ENCODE data around the gene EZH1. TPM values are rescaled to one million over a fixed set of nuclear protein-coding genes. Genes with fewer than 3 reads are reported as not detected.

Gene EZH1
- total and polyA plus RNA-seq, 10 of the 15 experiments (the other 5 are each of a cell fraction or from before 2014, with no cell fraction given) = 6.1 to 43.3 (median 16.8) TPM

DNA sequence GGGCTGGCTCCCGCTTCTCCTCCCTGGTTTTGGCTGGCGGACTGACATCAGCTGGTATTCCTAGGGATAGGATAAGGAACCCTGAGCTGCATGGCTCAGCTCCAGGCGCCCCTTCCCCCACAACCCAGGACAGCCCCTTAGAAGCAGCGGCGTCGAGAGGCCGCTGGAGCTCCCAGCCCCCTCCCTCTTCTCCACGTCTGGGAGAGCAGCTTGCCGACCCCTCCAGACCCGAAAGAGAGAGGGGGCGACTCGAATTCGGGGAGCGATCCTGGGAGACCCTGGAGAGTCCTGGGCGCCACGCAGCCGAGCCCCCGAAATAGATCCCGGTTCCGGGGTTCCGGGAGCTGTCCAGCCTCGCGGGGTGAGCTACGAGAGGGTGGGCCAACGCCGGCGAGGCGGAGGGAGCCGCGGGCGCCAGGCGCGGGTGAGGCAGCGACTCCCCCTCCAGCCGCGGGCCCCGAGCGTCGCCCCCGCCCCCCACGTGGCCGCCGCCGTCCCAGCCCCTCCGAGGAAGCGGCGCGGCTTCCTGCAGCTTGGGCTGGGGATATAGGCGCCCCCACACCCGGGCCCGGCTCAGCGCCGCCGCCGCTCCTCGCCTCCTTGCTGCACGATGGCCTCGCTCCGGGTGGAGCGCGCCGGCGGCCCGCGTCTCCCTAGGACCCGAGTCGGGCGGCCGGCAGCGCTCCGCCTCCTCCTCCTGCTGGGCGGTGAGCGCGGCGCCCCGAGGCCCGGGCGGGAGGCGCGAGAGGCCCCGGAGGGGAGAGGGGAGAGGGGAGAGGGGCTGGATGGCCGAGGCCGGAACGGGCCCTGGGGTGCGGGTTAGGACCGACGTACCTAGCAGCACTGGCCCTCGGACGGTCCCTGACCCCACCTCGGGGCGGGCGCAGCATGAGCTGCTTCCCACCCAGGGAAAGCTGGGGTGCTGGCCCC, 16.1 kb upstream of the EZH1 start, which contains the start of gene RAMP2:
Gene RAMP2, plus strand, starts transcription at position 576 of the 930 bp plus-strand sequence. Its CDS starts 35 bp downstream, at position 611.
- SMC1A ChIA-PET (ENCODE audit: uncharacterized antibody, unreplicated experiment) = interaction anchor here (0.6 to 5.9 kb wide), 13 partner anchors 11 to 182 kb away, joined by 3 to 71 read pairs (median 5); partner anchors contain the start of genes PSMC3IP, RETREG3, TUBG1 and VPS25
- TF ChIP-seq JUNB (IDR thresholded peaks at IDR 0.05) (no peak), ZNF274 (IDR thresholded peaks at IDR 0.05; ENCODE audit: insufficient read depth, insufficient read length) (no peak), CBX3 (IDR thresholded peaks at IDR 0.05; ENCODE audit: borderline replicate concordance, low read depth) (no peak)
- TF ChIP-seq, protein P1, sequence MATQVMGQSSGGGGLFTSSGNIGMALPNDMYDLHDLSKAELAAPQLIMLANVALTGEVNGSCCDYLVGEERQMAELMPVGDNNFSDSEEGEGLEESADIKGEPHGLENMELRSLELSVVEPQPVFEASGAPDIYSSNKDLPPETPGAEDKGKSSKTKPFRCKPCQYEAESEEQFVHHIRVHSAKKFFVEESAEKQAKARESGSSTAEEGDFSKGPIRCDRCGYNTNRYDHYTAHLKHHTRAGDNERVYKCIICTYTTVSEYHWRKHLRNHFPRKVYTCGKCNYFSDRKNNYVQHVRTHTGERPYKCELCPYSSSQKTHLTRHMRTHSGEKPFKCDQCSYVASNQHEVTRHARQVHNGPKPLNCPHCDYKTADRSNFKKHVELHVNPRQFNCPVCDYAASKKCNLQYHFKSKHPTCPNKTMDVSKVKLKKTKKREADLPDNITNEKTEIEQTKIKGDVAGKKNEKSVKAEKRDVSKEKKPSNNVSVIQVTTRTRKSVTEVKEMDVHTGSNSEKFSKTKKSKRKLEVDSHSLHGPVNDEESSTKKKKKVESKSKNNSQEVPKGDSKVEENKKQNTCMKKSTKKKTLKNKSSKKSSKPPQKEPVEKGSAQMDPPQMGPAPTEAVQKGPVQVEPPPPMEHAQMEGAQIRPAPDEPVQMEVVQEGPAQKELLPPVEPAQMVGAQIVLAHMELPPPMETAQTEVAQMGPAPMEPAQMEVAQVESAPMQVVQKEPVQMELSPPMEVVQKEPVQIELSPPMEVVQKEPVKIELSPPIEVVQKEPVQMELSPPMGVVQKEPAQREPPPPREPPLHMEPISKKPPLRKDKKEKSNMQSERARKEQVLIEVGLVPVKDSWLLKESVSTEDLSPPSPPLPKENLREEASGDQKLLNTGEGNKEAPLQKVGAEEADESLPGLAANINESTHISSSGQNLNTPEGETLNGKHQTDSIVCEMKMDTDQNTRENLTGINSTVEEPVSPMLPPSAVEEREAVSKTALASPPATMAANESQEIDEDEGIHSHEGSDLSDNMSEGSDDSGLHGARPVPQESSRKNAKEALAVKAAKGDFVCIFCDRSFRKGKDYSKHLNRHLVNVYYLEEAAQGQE (IDR thresholded peaks at IDR 0.05; ENCODE audit: low read depth, low read length) = peak; percentile 66; the same call in 1 of the 2 replicates
- CTCF ChIA-PET = interaction anchor here (0.8 to 8.1 kb wide), 12 partner anchors 12 to 183 kb away, joined by 3 to 164 read pairs (median 4); partner anchors contain the start of genes BECN1, PSMC3IP and VPS25
- H3K9ac ChIP-seq (ENCODE audit: control insufficient read depth, insufficient read depth, low read length) = no peak within 1 kb of the TSS
- BruUV-seq (replicated peaks) = no TSS peak
- H3K27ac ChIP-seq (ENCODE audit: control insufficient read depth, insufficient read depth) = no peak within 1 kb of the TSS
- H4K20me1 ChIP-seq (ENCODE audit: control insufficient read depth, insufficient read depth) = no peaks in the 10 kb centered on the region
- no peaks in the 10 kb centered on the region for H3K36me3 ChIP-seq (ENCODE audit: control insufficient read depth in 2 of 2, insufficient read depth in 2 of 2, low read length in 1 of 2)
- FAIRE-seq = no peak
- in situ Hi-C loops (cut with MboI) = loop anchor here (10.0 kb wide), 1 partner anchor 186 kb away; the partner anchor contains the start of gene PSMC3IP
- POLR2A ChIA-PET = interaction anchor here (0.5 to 1.5 kb wide), 11 partner anchors 10 to 237 kb away, joined by 3 to 11 read pairs (median 3); partner anchors contain the start of genes MLX, PSMC3IP, RPL27 and VPS25
- peaks cover 17% of the 10 kb centered on the region for H3K4me1 ChIP-seq (ENCODE audit: control insufficient read depth, insufficient read depth, low read length)
- WGBS (ENCODE audit: insufficient coverage, insufficient replicate concordance, low lambda C conversion rate, missing lambda C conversion rate) = 20% methylated on average over 56 of the region's 92 CpGs
- no peaks in the 10 kb centered on the region for H3K27me3 ChIP-seq (replicated peaks in 1 of 2; ENCODE audit: control insufficient read depth in 2 of 2, insufficient read depth in 2 of 2, low read length in 1 of 2)
- H3K79me2 ChIP-seq (ENCODE audit: control insufficient read depth, insufficient read depth, low read length) = no peaks in the 10 kb centered on the region
- ATAC-seq = peak; percentile 36
- peak within 1 kb of the TSS; percentile 41 for H2AFZ ChIP-seq (ENCODE audit: control insufficient read depth, low read depth, low read length)
- RAD21 ChIA-PET (ENCODE audit: unreplicated experiment) = interaction anchor here (0.9 to 4.6 kb wide), 12 partner anchors 11 to 207 kb away, joined by 3 to 47 read pairs (median 5); partner anchors contain the start of genes PSMC3IP and VPS25
- no peak for DNase-seq (ENCODE audit: low read depth, low spot score)
- H3K4me3 ChIP-seq = peak within 1 kb of the TSS; percentile 37; the same call in 1 of the 2 replicates
- H3K4me2 ChIP-seq (ENCODE audit: control insufficient read depth, insufficient read depth) = peak within 1 kb of the TSS; percentile 59
- no peaks in the 10 kb centered on the region for H3K9me3 ChIP-seq (replicated peaks; ENCODE audit: control insufficient read depth, insufficient read depth, low read length)
- intact Hi-C loops (cut with micrococcal nuclease; ENCODE audit: unreplicated experiment) = loop anchor here (5.0 kb wide), 2 partner anchors 79 to 214 kb away; partner anchors contain the start of genes CCR10 and CNTNAP1

Measured in GM12878 (cell line).